Thyroid gland (tissue), 4 donors: ENCODE measurements around the gene FMN1. TPM values are rescaled to one million over a fixed set of nuclear protein-coding genes. Genes with fewer than 3 reads are reported as not detected.
A peak's percentile ranks its signal among the peaks of the same experiment; 100 is the strongest.

ENCODE experiments used
- DNase-seq, 2 donors: peaks; one replicate each; pipeline ENCODE4 v3.0.0-alpha.2; 2019
- H3K27ac ChIP-seq, 3 donors: fragments of 200-600 bp; sonication (generic); 1 replicate in 2 of 3; 2 replicates in 1 of 3; pipeline ENCODE4 v1.5.1; 2016 to 2019; ENCODE audit warnings: mild to moderate bottlenecking in 1 of 3, moderate library complexity in 1 of 3
- H3K27me3 ChIP-seq: fragments of 200-600 bp; sonication (generic); one replicate; pipeline ENCODE4 v1.5.1; 2019
- H3K36me3 ChIP-seq, 2 donors: fragments of 200-600 bp; sonication (generic); one replicate each; pipeline ENCODE4 v1.5.1; 2016 to 2019
- H3K4me1 ChIP-seq, 2 donors: fragments of 200-600 bp; sonication (generic); one replicate each; pipeline ENCODE4 v1.5.1; 2017 to 2019
- H3K4me3 ChIP-seq, 3 donors: fragments of 200-600 bp; sonication (generic); replicated peaks in 1 of 3; 1 replicate in 2 of 3; 2 replicates in 1 of 3; pipeline ENCODE4 v1.5.1; 2016; ENCODE audit warnings: mild to moderate bottlenecking in 1 of 3
- H3K9me3 ChIP-seq: fragments of 200-600 bp; sonication (generic); one replicate; pipeline ENCODE4 v1.5.1; 2017
- POLR2A ChIP-seq, 2 donors: fragments of 450-650 bp; IDR thresholded peaks; one replicate each; pipeline ENCODE4 v1.6.1; 2017; ENCODE audit warnings: antibody characterized with exemption in 2 of 2, mild to moderate bottlenecking in 2 of 2, moderate library complexity in 1 of 2
- WGBS, 2 donors: methylation state at CpG; one replicate each; pipeline ENCODE4 v1.1.5; 2017; 5-methylcytosine and 5-hydroxymethylcytosine counted together
- intact Hi-C: fragments of 100-400 bp; cut with DNase I; formaldehyde crosslinking; loops from one replicate; pipeline ENCODE4 v1.15.1; 2023
- total RNA-seq, 4 donors: library from RNA; depleted of rRNA; stranded (reverse); fragments of >200 nt; gene quantifications; one replicate each; pipeline ENCODE4 v1.2.3, GENCODE V29; 2016
- TF ChIP-seq, protein P1 (sequence below), 6 experiments: fragments of 200-600 bp in 3 of 6; fragments of 450-650 bp in 3 of 6; sonication (generic) in 3 of 6; IDR thresholded peaks; one replicate each; pipeline ENCODE4 v1.5.1; 2016 to 2019; ENCODE audit warnings: antibody characterized with exemption in 6 of 6, mild to moderate bottlenecking in 2 of 6, inconsistent platforms in 1 of 6, moderate library complexity in 1 of 6

The FMN1 gene
- total RNA-seq, 4 donors from 2014 or later = 13.8 to 28.3 (median 22.5) TPM

DNA sequence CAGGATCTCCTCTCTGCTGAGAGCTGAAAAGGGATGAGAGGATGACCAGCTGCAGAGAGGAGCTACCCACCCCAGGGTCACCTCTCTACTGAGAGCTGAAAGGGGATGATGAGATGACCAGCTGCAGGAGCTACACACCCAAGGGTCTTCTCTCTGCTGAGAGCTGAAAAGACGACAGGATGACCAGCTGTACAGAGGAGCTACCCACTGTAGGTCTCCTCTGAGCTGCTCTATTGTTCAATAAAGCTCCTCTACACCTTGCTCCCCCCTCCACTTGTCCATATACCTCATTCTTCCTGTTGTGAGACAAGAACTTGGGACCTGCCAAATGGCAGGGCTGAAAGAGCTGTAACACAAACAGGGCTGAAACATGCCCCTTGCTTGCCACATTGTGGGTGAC, 149.9 kb downstream of the FMN1 start:
- Histone ChIP-seq H3K27me3 (no peaks in the 10 kb centered on the region), H3K4me3 (no peak overlapping the region), H3K4me1 (peaks cover 15 to 19% of the 10 kb centered on the region in 2 donors), H3K27ac (peak overlapping the region; percentile 68 to 90 (median 85)), H3K9me3 (no peaks in the 10 kb centered on the region), H3K36me3 (no peaks in the 10 kb centered on the region)
- no peak for DNase-seq
- WGBS, 2 donors = 83 to 88% methylated on average over 1 of the region's 1 CpG
- intact Hi-C loops = no loop called here
- TF ChIP-seq, protein P1, sequence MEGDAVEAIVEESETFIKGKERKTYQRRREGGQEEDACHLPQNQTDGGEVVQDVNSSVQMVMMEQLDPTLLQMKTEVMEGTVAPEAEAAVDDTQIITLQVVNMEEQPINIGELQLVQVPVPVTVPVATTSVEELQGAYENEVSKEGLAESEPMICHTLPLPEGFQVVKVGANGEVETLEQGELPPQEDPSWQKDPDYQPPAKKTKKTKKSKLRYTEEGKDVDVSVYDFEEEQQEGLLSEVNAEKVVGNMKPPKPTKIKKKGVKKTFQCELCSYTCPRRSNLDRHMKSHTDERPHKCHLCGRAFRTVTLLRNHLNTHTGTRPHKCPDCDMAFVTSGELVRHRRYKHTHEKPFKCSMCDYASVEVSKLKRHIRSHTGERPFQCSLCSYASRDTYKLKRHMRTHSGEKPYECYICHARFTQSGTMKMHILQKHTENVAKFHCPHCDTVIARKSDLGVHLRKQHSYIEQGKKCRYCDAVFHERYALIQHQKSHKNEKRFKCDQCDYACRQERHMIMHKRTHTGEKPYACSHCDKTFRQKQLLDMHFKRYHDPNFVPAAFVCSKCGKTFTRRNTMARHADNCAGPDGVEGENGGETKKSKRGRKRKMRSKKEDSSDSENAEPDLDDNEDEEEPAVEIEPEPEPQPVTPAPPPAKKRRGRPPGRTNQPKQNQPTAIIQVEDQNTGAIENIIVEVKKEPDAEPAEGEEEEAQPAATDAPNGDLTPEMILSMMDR (IDR thresholded peaks at IDR 0.05) = no peak
- no peak for TF ChIP-seq POLR2A (IDR thresholded peaks at IDR 0.05)

DNA sequence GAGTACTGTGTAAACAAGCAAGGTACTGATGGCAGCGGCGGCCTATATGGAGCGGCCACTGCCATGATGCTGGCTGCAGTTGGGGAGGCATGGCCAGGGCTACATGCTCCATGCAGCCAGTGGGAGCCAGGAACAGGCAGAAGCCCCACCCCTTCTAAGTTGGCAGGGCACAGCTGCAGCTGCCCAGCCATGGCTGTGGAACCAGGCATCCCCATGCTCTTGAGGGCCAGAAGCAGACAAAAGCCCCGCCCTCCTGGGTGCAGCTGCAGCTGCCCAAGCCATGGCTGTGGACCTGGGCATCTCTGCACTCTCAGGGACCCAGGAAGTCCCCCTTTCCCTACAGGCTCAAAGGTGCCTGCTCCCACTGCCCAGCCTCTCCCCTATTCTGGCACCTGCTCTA, 150.9 kb downstream of the FMN1 start:
- intact Hi-C loops = no loop called here
- H3K27me3 ChIP-seq = no peaks in the 10 kb centered on the region
- no peak for DNase-seq
- TF ChIP-seq, protein P1 (IDR thresholded peaks at IDR 0.05) = no peak
- TF ChIP-seq POLR2A (IDR thresholded peaks at IDR 0.05) = no peak
- 96 to 97% methylated on average over 3 of the region's 4 CpGs for WGBS, 2 donors
- H3K27ac ChIP-seq = peak overlapping the region in 1 of 3 donors; percentile 85
- peaks cover 15 to 19% of the 10 kb centered on the region in 2 donors for H3K4me1 ChIP-seq
- H3K36me3 ChIP-seq = no peaks in the 10 kb centered on the region
- no peak overlapping the region for H3K4me3 ChIP-seq
- H3K9me3 ChIP-seq = no peaks in the 10 kb centered on the region

- H3K36me3 ChIP-seq = no peaks in the 10 kb centered on the region
- no peaks in the 10 kb centered on the region for H3K27me3 ChIP-seq
- H3K4me3 ChIP-seq = no peak overlapping the region
- H3K4me1 ChIP-seq = peaks cover 7 to 16% of the 10 kb centered on the region in 2 donors
- intact Hi-C loops = no loop called here
- no peaks in the 10 kb centered on the region for H3K9me3 ChIP-seq
- no peak overlapping the region for H3K27ac ChIP-seq
- DNase-seq = no peak
- no peak for TF ChIP-seq POLR2A (IDR thresholded peaks at IDR 0.05)
- TF ChIP-seq, protein P1 (IDR thresholded peaks at IDR 0.05) = no peak
- WGBS, 2 donors = 88 to 93% methylated on average over 1 of the region's 1 CpG
Observed at GRCh38 chr15:33040496-33040895, 154.0 kb downstream of the FMN1 start.

GRCh38 chr15:33034588-33034987, 159.9 kb downstream of the FMN1 start:
- intact Hi-C loops = no loop called here
- Histone ChIP-seq H3K9me3 (no peaks in the 10 kb centered on the region), H3K27me3 (no peaks in the 10 kb centered on the region), H3K4me1 (peaks cover 6 to 10% of the 10 kb centered on the region in 2 donors), H3K4me3 (no peak overlapping the region), H3K27ac (no peak overlapping the region), H3K36me3 (no peaks in the 10 kb centered on the region)
- no peak for DNase-seq
- no peak for TF ChIP-seq POLR2A (IDR thresholded peaks at IDR 0.05)
- TF ChIP-seq, protein P1 (IDR thresholded peaks at IDR 0.05) = no peak

GRCh38 chr15:33032053-33032452, 162.5 kb downstream of the FMN1 start:
- Histone ChIP-seq H3K36me3 (no peaks in the 10 kb centered on the region), H3K27me3 (no peaks in the 10 kb centered on the region), H3K4me1 (peaks cover 29 to 31% of the 10 kb centered on the region in 2 donors), H3K27ac (no peak overlapping the region), H3K4me3 (no peak overlapping the region), H3K9me3 (no peaks in the 10 kb centered on the region)
- no peak for DNase-seq
- WGBS, 2 donors = 86% methylated on average over 4 of the region's 4 CpGs
- no peak for TF ChIP-seq POLR2A (IDR thresholded peaks at IDR 0.05)
- TF ChIP-seq, protein P1 (IDR thresholded peaks at IDR 0.05) = no peak
- intact Hi-C loops = no loop called here
